GM18511 (cell line): ENCODE data around the gene SNN.

Experiments
- ATAC-seq: cut with Tn5 transposase; IDR thresholded peaks from one replicate; pipeline ENCODE4 v1.9.1; 2021; ENCODE audit warnings: mild to moderate bottlenecking, moderate library complexity; ENCODE audit not compliant: unreplicated experiment

The SNN gene

GRCh38 chr16:11635113-11635652 is 33.1 kb upstream of the SNN start:
- no peak for ATAC-seq

GRCh38 chr16:11635679-11636171 is 32.5 kb upstream of the SNN start:
- no peak for ATAC-seq

GRCh38 chr16:11636172-11636721 is 32.0 kb upstream of the SNN start:
- no peak for ATAC-seq

GRCh38 chr16:11637320-11637719 is 30.9 kb upstream of the SNN start:
- ATAC-seq: no peak

GRCh38 chr16:11638140-11638539 is 30.1 kb upstream of the SNN start:
- no peak for ATAC-seq

- no peak for ATAC-seq
Observed at GRCh38 chr16:11639008-11639562, 29.2 kb upstream of the SNN start.

- no peak for ATAC-seq
Observed at GRCh38 chr16:11639925-11640899, 28.0 kb upstream of the SNN start.

GRCh38 chr16:11640987-11641817 is 27.1 kb upstream of the SNN start:
- no peak for ATAC-seq

- ATAC-seq: no peak
Observed at GRCh38 chr16:11642765-11643116, 25.5 kb upstream of the SNN start.

- no peak for ATAC-seq
Observed at GRCh38 chr16:11649276-11649675, 19.0 kb upstream of the SNN start.

GRCh38 chr16:11650641-11651591 is 17.3 kb upstream of the SNN start:
- ATAC-seq: no peak

GRCh38 chr16:11651796-11652195 is 16.5 kb upstream of the SNN start:
- ATAC-seq: no peak

- no peak for ATAC-seq
Observed at GRCh38 chr16:11655655-11656054, 12.6 kb upstream of the SNN start.

GRCh38 chr16:11657556-11657955 is 10.7 kb upstream of the SNN start:
- no peak for ATAC-seq

GRCh38 chr16:11658896-11659708 is 9.2 kb upstream of the SNN start:
- no peak for ATAC-seq

GRCh38 chr16:11660565-11660964 is 7.7 kb upstream of the SNN start:
- no peak for ATAC-seq

GRCh38 chr16:11662582-11662981 is 5.7 kb upstream of the SNN start:
- ATAC-seq: no peak

GRCh38 chr16:11665071-11665491 is 3.2 kb upstream of the SNN start:
- no peak for ATAC-seq
